Measurements from ENCODE around the gene ZNF385D. TPM values are rescaled to one million over a fixed set of nuclear protein-coding genes. Genes with fewer than 3 reads are reported as not detected.
A peak's percentile ranks its signal among the peaks of the same experiment; 100 is the strongest.
"Not testable (repeated sequence)": the region's sequence is repeated elsewhere in the genome, so short reads cannot be mapped to it uniquely, and the experiment has no call there.

Gene ZNF385D
- total RNA-seq, 4 donors from 2014 or later, result 0.26 to 53.6 (median 19.2) TPM

- TF ChIP-seq CTCF (IDR thresholded peaks at IDR 0.05) (no peak), POLR2A (IDR thresholded peaks at IDR 0.05) (no peak)
- Histone ChIP-seq H3K4me3 (no peak overlapping the region), H3K4me1 (no peaks in the 10 kb centered on the region), H3K9me3 (no peaks in the 10 kb centered on the region), H3K36me3 (no peaks in the 10 kb centered on the region), H3K27me3 (no peaks in the 10 kb centered on the region), H3K27ac (no peak overlapping the region)
- intact Hi-C loops (cut with DNase I; ENCODE audit: low total_unique reads), result no loop called here
- DNase-seq, result no peak
These were observed 263.5 kb downstream of the ZNF385D start for GRCh38 chr3:21487520-21487919.

GRCh38 chr3:21486024-21486935 is 264.7 kb downstream of the ZNF385D start:
- H3K9me3 ChIP-seq; intact Hi-C loops (cut with DNase I; ENCODE audit: low total_unique reads); H3K36me3 ChIP-seq; H3K27me3 ChIP-seq; H3K4me3 ChIP-seq; DNase-seq; H3K27ac ChIP-seq; H3K4me1 ChIP-seq: not testable (repeated sequence)

DNA sequence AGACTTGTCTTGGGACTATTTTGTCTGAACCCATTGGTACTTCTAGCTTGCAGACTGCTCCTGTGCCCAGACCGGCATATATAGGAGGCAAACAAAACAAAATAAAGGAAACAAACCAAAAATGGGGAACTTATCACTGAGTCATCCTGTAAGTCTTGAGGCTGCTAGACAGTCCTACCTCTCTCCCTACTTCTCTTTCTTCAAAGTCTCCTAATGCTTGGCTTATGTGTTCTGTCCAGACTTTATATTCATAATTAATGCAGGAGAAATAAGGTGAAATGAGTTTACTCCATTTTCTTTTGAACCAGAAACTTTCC is 266.2 kb downstream of the ZNF385D start:
- Histone ChIP-seq H3K4me1 (no peaks in the 10 kb centered on the region), H3K27me3 (no peaks in the 10 kb centered on the region), H3K9me3 (no peaks in the 10 kb centered on the region), H3K27ac (no peak overlapping the region), H3K36me3 (no peaks in the 10 kb centered on the region), H3K4me3 (no peak overlapping the region)
- no peak for TF ChIP-seq CTCF (IDR thresholded peaks at IDR 0.05)
- no peak for TF ChIP-seq POLR2A (IDR thresholded peaks at IDR 0.05)
- DNase-seq, result no peak
- intact Hi-C loops (cut with DNase I; ENCODE audit: low total_unique reads), result no loop called here

GRCh38 chr3:21484057-21484827 is 266.8 kb downstream of the ZNF385D start:
- TF ChIP-seq POLR2A (IDR thresholded peaks at IDR 0.05), result no peak
- peak; percentile 37 to 58 (median 42) for TF ChIP-seq CTCF (IDR thresholded peaks at IDR 0.05)
- no peak overlapping the region for H3K27ac ChIP-seq
- H3K4me3 ChIP-seq, result no peak overlapping the region
- no peaks in the 10 kb centered on the region for H3K9me3 ChIP-seq
- no peaks in the 10 kb centered on the region for H3K27me3 ChIP-seq
- H3K36me3 ChIP-seq, result no peaks in the 10 kb centered on the region
- intact Hi-C loops (cut with DNase I; ENCODE audit: low total_unique reads), result no loop called here
- DNase-seq, result peak; percentile 36 to 47
- H3K4me1 ChIP-seq, result no peaks in the 10 kb centered on the region

GRCh38 chr3:21481991-21482390 is 269.0 kb downstream of the ZNF385D start:
- H3K27ac ChIP-seq, result no peak overlapping the region
- no peaks in the 10 kb centered on the region for H3K4me1 ChIP-seq
- TF ChIP-seq POLR2A (IDR thresholded peaks at IDR 0.05) (no peak), CTCF (IDR thresholded peaks at IDR 0.05) (no peak)
- no peaks in the 10 kb centered on the region for H3K36me3 ChIP-seq
- no peaks in the 10 kb centered on the region for H3K9me3 ChIP-seq
- intact Hi-C loops (cut with DNase I; ENCODE audit: low total_unique reads), result no loop called here
- no peak overlapping the region for H3K4me3 ChIP-seq
- DNase-seq, result no peak
- H3K27me3 ChIP-seq, result no peaks in the 10 kb centered on the region

Measured in uterus (tissue), 4 donors.